Stimulated activated CD8-positive, alpha-beta memory T cell treated with anti-CD3 and anti-CD28 coated beads, Interleukin-15, amount 100 ng/mL, for 48 hours (primary cell): ENCODE measurements around the gene PRSS33.

ENCODE experiments used
- DNase-seq, 2 donors: peaks; one replicate each; pipeline ENCODE4 v3.0.0-alpha.2; 2020; ENCODE audit warnings: low read depth in 2 of 2

Gene PRSS33

DNA sequence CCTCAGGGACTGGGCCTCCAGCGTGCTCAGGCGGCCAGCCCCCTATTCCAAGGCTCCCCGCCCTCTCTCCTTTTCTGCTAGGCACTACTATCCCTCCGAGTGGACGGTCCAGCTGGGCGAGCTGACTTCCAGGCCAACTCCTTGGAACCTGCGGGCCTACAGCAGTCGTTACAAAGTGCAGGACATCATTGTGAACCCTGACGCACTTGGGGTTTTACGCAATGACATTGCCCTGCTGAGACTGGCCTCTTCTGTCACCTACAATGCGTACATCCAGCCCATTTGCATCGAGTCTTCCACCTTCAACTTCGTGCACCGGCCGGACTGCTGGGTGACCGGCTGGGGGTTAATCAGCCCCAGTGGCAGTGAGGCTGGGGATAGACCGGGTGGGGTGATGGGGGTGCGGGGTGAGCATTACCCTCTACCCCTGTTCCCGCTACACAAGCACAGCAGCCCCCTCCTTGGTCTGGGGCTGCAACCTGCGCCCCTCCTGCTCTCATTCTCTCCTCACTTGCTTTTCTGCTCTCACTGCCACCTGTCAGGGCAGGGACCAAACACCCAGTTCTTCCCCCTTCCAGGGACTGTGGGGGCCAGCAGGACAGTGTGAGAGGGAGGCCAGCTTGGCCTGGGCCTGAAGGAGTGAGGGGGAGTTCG is 12.0 kb upstream of the PRSS33 start:
- no peak for DNase-seq

DNA sequence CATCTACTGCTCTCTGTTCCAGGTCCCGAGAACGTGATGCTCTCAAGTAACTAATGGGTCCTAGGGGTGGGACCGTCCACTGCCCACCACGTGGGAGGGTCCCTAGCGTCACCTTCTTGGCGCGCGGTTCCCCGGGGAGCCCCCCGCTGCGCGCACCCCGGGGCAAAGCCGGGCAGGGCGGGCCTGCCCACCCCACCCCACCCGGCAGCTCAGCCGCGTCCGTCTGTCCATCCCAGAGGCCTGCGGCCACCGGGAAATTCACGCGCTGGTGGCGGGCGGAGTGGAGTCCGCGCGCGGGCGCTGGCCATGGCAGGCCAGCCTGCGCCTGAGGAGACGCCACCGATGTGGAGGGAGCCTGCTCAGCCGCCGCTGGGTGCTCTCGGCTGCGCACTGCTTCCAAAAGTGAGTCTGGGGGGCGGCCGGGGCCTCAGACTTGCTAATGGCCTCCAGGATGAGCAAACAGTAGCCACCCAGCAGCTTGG is 11.4 kb upstream of the PRSS33 start:
- no peak for DNase-seq

DNA sequence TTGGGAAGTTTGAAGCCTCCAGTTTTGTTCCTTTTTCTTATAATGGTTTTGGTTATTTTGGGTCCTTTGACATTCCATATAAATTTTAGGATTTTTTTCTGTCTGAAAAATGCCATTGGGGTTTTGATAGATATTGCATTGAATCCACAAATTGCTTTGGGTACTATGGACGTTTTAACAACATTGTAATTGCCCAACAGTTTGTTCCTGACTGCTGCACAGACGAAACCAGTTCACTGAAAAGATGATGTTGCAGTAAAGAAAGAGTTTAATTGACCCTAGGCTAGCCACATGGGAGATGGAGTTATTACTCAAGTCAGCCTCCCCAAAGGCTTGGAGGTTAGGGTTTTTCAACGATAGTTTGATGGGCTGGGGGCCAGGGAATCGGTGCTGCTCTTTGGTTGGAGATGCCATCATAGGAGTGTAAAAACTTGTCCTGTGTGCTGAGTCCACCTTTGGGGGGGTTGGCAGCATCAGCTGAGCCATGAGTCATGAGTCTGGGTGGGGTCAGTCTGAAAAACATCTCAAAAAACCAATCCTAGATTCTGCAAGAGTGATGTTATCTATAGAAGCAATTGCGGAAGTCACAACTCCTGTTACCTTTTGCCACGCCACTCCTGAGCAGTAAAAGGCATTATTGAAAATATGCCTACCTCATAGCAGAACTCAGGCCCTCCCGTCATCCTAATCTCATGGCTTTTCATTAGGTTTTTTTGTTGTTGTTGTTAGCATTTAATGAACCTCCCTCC is 8.2 kb upstream of the PRSS33 start:
- no peak for DNase-seq

DNA sequence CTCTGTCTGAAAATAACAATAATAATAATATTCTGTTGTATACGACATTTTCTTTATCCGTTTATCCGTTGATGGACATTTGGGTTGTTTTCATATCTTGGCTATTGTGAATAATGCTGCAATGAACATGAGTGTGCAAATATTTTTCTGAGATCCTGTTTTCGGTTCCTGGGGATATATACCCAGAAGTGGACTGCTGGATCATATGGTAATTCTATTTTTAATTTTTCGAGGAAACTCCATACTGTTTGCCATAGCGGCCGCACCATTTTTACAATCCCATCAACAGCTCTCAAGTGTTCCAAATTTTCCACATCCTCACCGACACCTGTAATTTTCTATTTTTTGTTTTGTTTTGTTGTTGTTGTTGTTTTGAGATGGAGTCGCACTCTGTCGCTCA is 5.6 kb upstream of the PRSS33 start:
- DNase-seq: no peak

DNA sequence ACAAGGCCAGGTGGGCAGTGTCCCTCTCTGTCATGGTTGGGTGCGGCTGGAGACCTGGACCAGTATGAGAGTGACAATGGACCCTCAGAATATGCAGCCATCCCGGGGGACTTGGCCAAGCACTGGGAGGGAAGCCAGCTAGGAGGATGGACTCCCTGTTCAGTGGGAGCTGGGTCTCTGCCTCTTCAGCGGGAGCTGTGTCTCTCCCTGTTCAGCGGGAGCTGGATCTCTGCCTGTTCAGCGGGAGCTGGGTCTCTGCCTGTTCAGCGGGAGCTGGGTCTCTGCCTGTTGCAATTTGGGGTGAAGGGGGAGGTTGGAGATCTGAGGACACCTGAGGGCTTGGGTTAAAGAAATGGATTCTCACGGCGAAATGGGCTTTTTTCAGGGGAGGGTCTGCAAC is 3.8 kb upstream of the PRSS33 start:
- DNase-seq: no peak

DNA sequence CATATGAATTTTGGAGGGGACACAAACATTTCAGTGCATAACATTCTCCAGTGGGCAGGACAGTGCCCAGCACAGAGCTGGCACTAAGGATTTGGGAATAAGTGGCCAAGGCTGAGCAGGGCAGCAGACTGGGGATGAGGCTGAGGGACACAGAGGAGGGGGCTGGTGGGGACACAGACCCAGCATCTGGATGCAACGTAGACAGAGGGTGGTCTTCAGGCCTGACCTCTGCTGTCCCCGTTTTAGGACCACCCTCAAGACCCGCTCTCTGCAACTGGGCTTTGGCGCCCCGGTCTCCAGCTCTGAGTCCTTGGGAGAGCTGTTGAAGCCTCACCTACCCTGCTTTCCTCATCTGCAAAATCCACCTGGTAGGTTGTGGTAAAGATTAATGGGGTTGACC is 3.3 kb upstream of the PRSS33 start:
- no peak for DNase-seq

DNA sequence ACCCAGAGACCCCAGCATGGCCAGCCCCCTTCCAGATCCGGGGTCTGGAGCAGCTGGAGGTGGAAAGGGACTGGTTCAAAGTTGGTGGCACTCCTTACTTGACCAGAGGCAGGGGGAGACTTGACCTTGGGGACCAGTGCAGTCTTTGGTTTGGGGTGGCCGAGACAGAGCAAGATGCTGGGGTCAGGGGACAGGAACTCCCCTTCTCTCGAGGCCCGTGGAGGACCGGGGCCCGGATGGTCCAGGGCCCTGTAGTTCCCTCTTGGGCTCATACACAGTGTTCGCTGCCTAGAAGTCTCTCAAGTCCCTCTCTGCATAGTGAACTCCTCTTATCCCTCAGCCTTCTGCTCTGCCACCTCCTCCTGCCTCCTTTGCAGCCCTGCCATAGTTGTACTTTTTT is 601 bp upstream of the PRSS33 start:
- no peak for DNase-seq

DNA sequence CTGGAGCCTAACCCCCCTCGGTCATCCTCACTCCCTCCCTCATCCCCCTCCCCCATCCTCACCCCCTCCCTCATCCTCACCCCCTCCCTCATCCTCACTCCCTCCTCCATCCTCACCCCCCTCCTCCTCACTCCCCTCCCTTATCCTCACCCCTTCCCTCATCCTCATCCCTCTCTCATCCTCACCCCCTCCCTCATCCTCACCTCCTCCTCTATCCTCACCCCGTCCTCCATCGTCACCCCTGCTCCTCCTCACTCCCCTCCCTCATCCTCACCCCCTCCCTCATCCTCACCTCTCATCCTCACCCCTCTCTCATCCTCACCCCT is 571 bp downstream of the PRSS33 start:
- no peak for DNase-seq

DNA sequence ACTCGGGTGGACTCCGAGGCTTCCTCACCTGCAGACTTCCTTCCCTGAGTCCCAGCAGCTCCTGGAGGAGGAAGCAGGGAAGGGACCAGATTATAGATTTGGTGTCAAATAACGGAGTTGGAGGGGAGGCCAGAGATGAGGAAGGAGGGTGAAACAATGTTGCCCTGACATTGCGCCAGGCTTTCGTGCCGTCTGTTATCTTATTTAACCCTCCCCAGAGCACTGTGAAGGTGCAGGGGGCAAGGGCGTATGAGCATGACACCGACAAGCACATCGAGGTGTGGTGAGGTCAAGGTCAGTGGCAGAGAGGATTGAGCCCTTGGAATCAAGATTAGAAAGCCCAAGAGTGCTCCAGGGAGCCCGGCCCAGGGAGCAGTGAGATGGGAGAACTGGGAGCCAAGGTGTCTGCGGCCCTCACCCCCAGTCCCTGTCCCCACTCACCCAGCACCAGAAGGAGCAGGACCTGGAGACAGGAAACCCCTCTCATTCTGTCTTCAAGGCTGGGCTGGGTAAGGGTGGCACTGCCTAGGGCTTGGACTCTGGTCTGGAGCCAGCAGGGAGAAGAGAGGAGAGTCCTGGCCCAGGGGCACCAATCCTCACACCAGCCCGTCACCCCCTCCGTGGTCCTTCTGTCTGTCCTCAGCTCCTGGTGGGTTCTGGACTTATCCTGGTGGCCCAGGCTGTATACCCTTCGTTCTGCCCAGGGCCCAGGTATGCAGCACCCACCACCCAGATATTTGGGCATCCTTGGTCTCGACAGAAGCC is 1.1 kb downstream of the PRSS33 start:
- no peak for DNase-seq

DNA sequence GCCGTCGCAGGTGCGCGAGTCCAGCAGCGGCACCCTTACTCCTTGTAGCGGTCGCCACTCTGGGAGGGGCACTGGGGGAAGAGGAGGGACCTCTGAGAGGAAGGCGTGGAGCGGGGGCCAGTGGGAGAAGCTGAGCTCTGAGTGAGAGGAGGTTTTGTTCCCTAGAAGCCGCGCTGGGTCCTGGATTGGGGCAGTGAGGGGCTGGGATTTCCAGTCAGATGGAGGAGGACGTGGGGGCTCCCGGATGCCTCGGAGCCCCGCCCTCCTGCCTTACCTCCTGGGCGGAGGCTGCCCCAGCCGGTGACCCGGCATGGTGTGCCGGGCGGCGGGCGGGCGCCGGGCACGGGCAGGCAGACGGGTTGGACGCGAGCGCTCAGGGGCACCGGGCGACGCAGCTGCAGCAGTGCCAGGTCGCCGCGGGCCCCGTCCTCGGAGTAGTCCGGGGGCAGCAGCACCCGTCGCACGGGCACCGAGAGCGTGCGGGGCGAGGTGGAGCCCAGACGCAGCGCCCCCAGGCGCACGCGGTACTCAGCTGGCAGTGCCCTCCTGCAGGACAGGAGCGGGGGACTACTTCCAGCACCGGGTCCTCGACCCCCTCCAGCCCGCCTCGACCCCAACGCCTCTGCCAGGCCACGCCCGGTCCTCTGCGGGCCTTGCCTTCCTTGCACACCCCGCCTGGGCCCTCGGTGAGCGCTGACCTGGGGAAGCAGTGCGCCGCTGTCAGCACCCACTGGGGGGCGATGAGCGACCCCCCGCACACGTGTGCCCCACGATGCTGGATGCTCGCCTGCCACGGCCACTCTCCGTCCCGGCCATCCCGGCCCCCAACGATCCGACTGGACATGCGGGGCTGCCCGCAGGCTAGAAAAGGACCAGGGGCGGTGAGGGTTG is 2.0 kb downstream of the PRSS33 start:
- peak; percentile 26 to 27 for DNase-seq

DNA sequence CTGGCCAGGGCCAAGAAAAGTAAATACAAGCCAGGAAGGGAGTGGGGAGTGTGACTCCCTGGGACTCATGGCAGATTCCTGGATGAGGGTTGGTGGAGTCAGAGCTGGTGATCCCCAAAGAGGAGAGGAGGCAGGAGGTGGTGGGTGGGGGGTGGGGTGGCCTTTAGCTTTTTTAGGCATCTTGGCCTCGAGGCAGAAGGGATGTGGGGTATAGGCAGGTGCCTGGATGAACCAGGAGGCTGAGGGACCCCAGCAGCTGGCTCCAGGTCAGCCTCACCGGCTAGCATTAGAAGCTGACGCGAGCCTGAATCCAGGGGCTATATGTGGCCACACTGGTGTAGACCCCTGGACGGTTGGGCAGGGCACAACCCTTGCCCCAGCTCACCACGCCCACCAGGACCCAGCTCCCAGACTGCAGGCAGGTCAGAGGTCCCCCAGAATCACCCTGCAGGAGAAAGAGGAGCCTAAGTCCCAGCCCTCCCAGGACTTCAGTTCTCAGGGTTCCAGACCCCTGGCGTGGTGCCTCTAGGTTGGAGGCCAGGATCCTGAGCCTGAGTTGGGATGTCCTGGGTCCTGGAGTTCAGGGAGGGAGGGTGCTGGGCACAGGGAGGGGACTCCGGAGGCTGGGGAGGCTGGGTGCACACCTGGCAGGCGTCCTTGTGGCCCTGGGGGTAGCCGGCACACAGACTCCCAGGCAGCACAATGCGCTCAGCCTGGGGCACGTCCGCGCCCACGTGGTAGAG is 2.8 kb downstream of the PRSS33 start:
- DNase-seq: no peak

DNA sequence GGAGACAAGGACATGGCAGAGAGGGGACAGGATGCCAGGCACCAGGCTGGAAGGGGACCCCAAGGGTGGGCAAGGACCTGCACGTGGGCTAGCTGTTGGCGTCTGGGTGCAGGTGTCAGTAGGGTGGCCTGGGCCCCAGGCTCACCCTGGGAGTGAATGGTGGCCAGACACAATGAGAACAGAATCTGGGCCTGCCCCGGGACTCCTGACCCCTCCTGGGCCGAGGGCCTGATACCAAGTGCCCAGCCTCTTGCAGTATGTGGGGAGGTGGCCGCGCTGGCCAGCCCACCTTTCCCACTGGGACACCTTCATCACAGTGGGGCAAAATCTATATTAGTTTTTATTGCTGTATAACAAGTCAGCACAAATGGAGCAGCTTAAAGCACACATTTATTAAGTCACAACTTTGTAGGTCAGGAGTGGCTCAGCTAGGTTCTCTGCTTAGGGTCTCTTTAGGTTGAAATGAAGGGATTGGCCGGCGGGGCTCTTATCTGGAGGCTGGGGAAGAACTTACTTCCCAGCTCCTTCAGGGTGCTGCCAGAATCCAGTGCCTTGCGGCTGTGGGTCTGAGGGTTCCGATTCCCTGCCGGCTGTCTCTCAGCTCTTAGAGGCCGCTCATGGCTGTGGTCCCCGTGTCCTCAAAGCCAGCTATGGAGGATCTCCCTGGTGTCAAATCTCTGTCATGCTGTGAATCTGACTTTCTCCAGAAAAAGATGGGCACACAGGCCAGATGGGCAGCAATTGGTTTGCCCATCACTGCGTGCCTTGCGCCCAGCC is 3.6 kb downstream of the PRSS33 start:
- no peak for DNase-seq

DNA sequence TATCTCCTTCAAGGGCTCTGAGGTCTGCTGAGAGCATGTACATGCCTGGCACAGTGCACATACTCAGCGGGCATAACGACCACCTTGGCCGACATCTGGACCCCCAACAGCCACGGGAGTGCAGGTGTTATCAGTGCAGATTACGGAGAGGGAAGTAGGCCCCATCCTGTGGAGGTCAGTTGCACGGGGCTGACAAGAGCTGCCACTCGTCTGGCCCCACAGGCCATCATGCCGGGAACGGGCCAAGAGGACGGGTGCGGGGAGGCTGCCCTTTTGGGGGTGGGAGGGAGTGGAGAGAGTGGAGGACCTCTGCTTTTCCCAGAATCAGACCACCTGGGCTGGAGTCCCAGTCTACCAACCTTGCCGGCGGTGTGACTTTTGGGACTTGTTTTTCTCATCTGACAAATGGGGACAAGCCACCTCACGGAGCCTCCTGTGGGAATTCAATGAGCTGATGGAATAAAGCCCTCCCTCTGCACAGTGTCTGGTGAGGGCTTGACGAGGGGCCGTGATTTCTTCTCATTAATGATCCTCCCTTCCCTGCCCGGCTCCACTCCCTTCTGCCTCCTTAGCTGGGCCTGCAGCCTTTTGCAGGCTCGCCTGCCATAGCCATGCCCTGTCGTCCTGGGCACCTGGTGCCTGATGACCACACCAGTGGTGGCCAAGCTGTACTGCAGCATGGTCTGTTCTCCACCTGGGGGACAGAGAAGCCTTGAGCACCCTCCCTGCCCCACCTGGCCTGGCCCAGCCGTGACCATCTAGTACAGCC is 4.6 kb downstream of the PRSS33 start:
- DNase-seq: no peak

DNA sequence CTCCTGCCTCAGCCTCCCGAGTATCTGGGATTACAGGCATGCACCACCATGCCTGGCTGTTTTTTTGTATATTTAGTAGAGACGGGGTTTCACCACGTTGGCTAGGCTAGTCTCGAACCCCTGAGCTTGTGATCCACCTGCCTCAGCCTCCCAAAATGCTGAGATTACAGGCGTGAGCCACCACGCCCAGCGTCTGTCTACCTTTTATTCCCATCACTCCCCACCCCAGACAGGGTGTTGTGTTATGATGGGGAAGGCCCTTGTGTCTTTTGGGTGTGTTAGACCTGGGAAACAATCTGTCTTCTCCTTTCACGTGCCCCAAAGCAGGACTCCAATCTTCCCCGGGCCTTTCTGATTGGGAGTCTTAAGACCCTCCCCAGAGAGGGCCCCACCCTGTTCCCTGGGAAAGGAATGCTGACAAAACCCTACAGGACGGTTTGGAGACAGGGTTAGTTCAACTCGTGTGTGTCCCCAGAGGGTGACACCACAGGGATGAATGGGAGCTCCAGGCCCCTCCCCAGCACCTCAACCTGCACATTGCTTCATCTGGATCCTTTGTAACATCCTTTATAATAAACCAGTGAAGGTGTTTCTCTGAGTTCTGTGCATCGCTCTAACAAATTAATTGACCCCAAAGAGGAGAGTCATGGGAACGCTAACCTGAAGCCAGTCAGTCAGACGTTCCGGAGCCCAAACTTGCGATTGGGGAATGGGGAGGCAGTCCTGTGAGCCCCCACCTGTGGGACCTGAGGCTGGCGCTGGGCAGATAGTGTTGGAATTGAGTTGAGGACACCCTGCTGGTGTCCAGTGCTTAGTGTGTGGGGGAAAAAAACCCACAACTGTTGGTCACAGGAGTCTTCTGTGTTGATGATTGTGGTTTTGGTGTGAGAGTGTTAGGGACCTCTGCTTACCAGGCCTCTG is 7.1 kb downstream of the PRSS33 start:
- no peak for DNase-seq

DNA sequence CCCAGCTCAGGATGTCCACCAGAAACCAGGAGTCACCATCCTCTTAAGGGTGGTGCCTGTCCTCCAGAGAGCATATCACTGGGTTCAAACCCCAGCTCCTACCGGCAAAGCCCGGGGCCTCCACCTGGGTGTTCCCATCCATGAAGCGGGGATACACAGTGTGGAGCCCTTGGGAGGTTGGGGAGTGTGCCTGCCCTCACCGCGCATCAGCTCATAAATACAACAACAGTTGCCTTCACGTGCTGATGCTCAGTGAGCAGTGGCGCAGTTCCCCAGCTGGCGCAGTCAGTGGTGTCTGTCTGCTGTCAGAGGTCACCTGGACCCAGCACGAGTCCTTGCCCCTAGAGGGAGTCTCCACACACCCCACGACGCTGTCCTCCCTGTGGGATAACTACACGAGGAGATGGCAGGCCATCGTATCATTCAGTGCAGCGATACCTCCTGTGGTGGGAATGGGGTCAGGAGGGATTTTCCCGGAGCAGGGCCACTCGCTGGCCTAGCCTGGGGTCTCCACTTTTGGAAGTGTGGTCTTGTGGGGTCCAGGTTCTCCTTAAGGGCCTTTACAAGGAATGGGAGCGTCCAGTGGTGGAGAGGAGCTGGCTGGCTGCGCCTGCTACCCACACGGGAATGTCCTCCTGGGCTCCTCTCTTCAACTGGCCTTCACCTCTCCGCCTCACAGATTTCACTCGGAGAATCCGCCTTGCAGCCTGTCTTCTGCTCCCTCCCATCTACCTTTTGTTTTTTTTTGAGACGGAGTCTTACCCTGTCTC is 8.0 kb downstream of the PRSS33 start:
- DNase-seq: no peak

DNA sequence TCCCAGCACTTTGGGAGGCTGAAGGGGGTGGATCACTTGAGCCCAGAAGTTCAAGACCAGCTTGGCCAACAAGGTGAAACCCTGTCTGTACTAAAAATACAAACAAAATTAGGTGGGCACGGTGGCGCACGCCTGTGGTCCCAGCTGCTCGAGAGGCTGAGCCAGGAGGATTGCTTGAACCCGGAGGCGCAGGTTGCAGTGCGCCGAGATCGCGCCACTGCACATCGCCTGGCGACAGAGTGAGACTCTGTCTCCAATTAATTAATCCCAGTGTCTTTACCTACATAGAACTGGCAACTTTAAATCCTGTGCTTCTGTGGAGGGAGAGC is 8.8 kb downstream of the PRSS33 start:
- DNase-seq: no peak

DNA sequence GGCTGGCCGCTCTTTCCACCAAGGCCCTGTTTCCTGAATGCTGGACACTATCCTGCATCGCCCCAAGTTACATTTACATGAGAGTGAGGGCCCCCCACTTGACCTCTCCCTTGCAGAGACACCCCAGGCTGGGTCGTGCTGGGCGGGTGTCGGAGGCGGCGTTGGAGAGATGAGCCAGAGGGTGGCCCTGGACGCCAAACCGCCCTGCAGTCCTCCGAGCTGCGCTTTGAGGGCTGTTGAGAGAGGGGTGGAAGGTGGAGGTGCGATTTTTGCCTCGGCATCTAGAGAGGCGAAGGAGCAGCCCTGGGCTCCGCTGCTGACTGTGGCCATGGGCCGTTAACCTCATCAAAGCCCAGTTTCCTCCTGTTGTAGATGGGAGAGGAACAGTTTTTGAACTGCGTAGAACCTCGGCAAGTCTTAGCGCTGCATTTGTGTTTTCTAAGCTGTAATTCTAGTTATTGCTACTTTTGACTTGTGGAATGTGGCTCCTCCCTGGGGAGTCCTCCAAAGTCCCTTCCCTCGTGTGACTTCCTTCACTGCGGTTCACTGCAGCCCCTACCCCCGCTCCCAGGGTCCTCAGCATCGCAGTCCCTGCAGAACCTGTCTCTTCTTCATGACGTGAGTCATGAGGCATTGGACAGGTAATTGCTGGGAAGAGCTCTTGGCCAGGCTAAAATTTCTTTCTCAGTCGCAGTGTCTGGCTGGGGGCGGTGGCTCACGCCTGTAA is 9.3 kb downstream of the PRSS33 start:
- no peak for DNase-seq
